ENCODE results near the gene CENPV.

GRCh38 chr17:16302856-16303255, 50.4 kb downstream of the CENPV start:
- TF ChIP-seq CTCF (conservative IDR thresholded peaks at IDR 0.05) (no peak), ZFX (IDR thresholded peaks at IDR 0.05) (no peak)

All from C4-2B (cell line).